Measurements from ENCODE around the gene ZNF800.

GRCh38 chr7:127409629-127410028, 17.1 kb upstream of the ZNF800 start:
- TF ChIP-seq POLR2A (IDR thresholded peaks at IDR 0.05): no peak
- TF ChIP-seq, protein P1, sequence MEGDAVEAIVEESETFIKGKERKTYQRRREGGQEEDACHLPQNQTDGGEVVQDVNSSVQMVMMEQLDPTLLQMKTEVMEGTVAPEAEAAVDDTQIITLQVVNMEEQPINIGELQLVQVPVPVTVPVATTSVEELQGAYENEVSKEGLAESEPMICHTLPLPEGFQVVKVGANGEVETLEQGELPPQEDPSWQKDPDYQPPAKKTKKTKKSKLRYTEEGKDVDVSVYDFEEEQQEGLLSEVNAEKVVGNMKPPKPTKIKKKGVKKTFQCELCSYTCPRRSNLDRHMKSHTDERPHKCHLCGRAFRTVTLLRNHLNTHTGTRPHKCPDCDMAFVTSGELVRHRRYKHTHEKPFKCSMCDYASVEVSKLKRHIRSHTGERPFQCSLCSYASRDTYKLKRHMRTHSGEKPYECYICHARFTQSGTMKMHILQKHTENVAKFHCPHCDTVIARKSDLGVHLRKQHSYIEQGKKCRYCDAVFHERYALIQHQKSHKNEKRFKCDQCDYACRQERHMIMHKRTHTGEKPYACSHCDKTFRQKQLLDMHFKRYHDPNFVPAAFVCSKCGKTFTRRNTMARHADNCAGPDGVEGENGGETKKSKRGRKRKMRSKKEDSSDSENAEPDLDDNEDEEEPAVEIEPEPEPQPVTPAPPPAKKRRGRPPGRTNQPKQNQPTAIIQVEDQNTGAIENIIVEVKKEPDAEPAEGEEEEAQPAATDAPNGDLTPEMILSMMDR (IDR thresholded peaks at IDR 0.05): no peak
